Hepatocyte (in vitro differentiated cells): Measurements from ENCODE around the gene L1TD1.

Experiments
- EZH2 ChIP-seq: fragments of 200-600 bp; sonication (generic); IDR thresholded peaks from 2 replicates; pipeline ENCODE4 v1.6.1; 2016; ENCODE audit warnings: antibody characterized with exemption, mild to moderate bottlenecking, borderline replicate concordance
- EZH2phosphoT487 ChIP-seq: fragments of 200-600 bp; sonication (generic); IDR thresholded peaks from one replicate; pipeline ENCODE4 v1.6.1; 2018; ENCODE audit warnings: antibody characterized with exemption, mild to moderate bottlenecking, low read depth, moderate library complexity; ENCODE audit not compliant: unreplicated experiment, severe bottlenecking
- TF ChIP-seq, protein P1 (sequence below): fragments of 200-600 bp; sonication (generic); IDR thresholded peaks from 2 replicates; pipeline ENCODE4 v1.5.1; 2016; ENCODE audit warnings: antibody characterized with exemption, mild to moderate bottlenecking; ENCODE audit not compliant: poor library complexity

DNA sequence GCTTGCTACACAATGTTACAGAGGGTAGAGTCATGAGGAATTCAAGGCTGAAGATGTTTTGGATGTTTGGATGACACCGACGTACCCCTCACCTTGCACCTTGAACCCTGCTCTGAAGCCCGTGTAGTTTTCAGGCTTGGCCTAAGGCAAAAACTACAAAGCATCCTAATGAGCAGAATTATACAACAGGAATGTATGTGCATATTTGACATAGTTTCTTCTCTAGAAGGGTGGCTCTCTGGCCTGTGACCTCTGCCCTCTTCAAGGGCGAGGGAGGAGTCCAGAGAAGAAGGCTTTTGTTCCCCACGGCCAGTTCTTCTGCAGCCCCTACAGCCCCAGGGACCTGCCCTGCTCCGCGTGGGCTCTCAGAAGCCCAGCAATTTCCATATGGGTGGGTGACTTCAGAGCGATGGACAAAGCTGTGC lies 43.3 kb downstream of the L1TD1 start:
- TF ChIP-seq, protein P1, sequence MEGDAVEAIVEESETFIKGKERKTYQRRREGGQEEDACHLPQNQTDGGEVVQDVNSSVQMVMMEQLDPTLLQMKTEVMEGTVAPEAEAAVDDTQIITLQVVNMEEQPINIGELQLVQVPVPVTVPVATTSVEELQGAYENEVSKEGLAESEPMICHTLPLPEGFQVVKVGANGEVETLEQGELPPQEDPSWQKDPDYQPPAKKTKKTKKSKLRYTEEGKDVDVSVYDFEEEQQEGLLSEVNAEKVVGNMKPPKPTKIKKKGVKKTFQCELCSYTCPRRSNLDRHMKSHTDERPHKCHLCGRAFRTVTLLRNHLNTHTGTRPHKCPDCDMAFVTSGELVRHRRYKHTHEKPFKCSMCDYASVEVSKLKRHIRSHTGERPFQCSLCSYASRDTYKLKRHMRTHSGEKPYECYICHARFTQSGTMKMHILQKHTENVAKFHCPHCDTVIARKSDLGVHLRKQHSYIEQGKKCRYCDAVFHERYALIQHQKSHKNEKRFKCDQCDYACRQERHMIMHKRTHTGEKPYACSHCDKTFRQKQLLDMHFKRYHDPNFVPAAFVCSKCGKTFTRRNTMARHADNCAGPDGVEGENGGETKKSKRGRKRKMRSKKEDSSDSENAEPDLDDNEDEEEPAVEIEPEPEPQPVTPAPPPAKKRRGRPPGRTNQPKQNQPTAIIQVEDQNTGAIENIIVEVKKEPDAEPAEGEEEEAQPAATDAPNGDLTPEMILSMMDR: no peak
- TF ChIP-seq EZH2 (no peak), EZH2phosphoT487 (no peak)
